ENCODE measurements around the gene FURIN. TPM values are rescaled to one million over a fixed set of nuclear protein-coding genes. Genes with fewer than 3 reads are reported as not detected.

Gene FURIN
- total and polyA plus RNA-seq, 2 experiments from 2014 or later: 57.7 to 79.6 TPM

DNA sequence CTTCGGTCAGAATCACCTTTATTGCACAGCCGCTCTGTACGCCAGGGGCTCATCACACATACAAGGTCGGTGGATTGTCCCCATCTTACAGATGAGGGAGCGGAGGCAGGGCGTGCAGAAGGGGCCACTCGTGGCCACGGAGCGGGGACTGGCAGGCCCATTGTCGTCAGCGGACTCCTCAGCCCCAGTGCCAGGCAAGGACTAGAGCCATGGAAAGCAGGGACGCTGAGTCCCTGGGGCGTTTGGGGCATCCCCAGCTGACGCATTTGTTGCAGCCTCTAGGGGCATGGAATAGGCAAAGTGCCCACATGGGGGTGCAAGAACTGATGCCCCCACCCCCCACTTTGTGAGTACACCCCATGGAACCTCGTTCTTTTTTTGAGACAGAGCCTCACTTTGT, 29.8 kb upstream of the FURIN start:
- Histone ChIP-seq H3K4me3 (no peak overlapping the region), H3K27me3 (no peaks in the 10 kb centered on the region), H3K9me3 (ENCODE audit: low read depth) (no peaks in the 10 kb centered on the region), H3K4me1 (ENCODE audit: low read depth) (no peaks in the 10 kb centered on the region), H3K27ac (no peak overlapping the region), H3K36me3 (no peaks in the 10 kb centered on the region)
- no peak for DNase-seq (ENCODE audit: low read depth in 1 of 2, low spot score in 1 of 2)
- TF ChIP-seq, protein P1, sequence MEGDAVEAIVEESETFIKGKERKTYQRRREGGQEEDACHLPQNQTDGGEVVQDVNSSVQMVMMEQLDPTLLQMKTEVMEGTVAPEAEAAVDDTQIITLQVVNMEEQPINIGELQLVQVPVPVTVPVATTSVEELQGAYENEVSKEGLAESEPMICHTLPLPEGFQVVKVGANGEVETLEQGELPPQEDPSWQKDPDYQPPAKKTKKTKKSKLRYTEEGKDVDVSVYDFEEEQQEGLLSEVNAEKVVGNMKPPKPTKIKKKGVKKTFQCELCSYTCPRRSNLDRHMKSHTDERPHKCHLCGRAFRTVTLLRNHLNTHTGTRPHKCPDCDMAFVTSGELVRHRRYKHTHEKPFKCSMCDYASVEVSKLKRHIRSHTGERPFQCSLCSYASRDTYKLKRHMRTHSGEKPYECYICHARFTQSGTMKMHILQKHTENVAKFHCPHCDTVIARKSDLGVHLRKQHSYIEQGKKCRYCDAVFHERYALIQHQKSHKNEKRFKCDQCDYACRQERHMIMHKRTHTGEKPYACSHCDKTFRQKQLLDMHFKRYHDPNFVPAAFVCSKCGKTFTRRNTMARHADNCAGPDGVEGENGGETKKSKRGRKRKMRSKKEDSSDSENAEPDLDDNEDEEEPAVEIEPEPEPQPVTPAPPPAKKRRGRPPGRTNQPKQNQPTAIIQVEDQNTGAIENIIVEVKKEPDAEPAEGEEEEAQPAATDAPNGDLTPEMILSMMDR (IDR thresholded peaks at IDR 0.05; ENCODE audit: low read depth, low read length): no peak

DNA sequence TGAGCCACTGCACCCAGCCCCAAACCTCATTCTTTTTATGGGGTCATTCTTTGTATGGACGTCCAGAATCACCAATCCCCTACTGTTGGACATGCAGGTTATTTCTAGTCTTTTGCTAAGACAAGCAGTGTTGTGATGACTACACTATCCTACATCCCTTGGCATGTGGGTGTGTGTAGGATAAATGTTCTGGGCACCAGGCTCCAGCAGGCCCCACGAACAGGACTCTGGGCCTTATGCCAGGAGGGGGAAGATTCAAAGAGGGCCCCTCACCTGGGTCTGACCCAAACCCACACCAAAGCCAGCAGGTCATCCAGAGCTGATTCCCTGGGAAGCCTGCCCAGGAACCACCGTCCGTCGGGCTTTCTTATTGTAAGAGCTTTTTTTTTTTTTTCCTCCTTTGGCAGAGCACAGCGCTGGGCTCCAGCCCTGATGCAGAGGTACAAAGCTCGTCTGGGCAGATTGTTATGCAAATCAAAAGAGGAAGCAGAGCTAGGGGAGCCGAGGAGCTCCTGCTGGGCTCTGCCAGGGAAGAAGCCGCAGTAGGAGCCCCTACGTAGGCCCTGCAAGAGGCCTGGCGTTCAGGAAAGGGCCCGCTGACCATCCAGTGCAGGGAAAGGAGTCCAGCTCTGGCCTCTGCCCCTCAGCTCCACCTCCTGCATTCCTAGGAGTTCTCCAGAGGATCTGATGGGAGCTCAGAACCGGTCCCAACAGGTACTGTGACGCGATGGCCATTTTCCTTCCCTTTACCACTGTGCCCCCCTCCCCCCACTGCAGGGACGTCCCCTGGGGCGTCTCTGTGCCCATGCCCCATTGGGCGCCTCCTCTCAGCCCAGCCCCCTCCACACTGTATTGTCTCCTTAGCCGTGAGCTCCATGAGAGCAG, 29.0 kb upstream of the FURIN start:
- H3K36me3 ChIP-seq: no peaks in the 10 kb centered on the region
- DNase-seq (ENCODE audit: low read depth in 1 of 2, low spot score in 1 of 2): peak in 1 of 2 donors; percentile 57
- H3K4me3 ChIP-seq: no peak overlapping the region
- TF ChIP-seq, protein P1 (IDR thresholded peaks at IDR 0.05; ENCODE audit: low read depth, low read length): no peak
- H3K27me3 ChIP-seq: no peaks in the 10 kb centered on the region
- no peaks in the 10 kb centered on the region for H3K9me3 ChIP-seq (ENCODE audit: low read depth)
- H3K4me1 ChIP-seq (ENCODE audit: low read depth): no peaks in the 10 kb centered on the region
- H3K27ac ChIP-seq: no peak overlapping the region

DNA sequence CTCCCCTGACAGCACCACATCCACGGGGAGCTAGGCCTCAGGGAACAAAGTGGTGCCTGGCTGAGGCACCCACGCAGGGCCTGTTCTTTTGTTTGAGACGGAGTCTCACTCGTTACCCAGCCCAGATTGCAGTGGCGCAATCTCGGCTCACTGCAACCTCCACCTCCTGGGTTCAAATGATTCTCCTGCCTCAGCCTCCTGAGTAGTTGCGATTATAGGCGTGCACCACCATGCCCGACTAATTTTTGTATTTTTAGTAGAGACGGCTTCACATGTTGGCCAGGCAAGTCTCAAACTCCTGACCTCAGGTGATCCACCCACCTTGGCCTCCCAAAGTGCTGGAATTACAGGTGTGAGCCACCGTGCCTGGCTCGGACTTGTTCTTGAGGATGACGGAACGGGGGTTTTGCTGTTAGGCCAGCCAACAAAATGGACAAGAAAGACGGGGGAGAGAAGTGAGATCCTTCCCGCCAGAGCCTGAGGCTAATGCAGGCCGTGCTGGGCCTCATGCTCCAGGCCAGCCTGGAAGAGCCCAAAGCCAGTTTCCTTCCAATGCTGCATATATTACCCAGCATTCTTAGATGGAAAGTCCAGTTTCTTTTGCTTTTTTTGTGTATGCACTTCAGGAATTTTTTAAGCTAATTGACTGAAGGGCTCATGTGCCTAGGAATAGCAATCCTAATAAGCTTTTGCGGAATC, 28.1 kb upstream of the FURIN start:
- H3K27me3 ChIP-seq: no peaks in the 10 kb centered on the region
- no peaks in the 10 kb centered on the region for H3K36me3 ChIP-seq
- TF ChIP-seq, protein P1 (IDR thresholded peaks at IDR 0.05; ENCODE audit: low read depth, low read length): no peak
- no peaks in the 10 kb centered on the region for H3K4me1 ChIP-seq (ENCODE audit: low read depth)
- H3K4me3 ChIP-seq: no peak overlapping the region
- DNase-seq (ENCODE audit: low read depth in 1 of 2, low spot score in 1 of 2): no peak
- H3K27ac ChIP-seq: no peak overlapping the region
- H3K9me3 ChIP-seq (ENCODE audit: low read depth): no peaks in the 10 kb centered on the region

DNA sequence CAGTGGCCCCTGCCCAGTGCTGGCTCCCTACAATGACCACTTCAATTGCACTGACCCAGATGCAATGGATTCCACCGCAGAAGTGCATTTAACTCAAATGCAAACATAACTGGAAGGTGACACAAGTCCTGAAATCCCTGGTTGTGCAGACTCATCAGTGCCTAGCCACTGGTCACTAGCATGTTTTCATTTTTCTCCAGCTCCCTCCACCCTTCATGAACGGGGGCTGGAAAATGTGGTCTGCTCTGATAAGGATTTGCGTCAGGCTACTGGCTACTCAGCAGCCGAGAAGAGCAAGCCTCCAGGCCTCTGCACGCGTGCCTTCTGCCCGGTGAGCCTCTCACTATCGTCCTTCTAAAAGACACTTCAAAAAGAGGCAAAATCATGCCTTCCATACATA, 27.4 kb upstream of the FURIN start:
- TF ChIP-seq, protein P1 (IDR thresholded peaks at IDR 0.05; ENCODE audit: low read depth, low read length): no peak
- Histone ChIP-seq H3K4me1 (ENCODE audit: low read depth) (no peaks in the 10 kb centered on the region), H3K4me3 (no peak overlapping the region), H3K9me3 (ENCODE audit: low read depth) (no peaks in the 10 kb centered on the region), H3K27ac (no peak overlapping the region), H3K27me3 (no peaks in the 10 kb centered on the region), H3K36me3 (no peaks in the 10 kb centered on the region)
- DNase-seq (ENCODE audit: low read depth in 1 of 2, low spot score in 1 of 2): peak in 1 of 2 donors; percentile 81

DNA sequence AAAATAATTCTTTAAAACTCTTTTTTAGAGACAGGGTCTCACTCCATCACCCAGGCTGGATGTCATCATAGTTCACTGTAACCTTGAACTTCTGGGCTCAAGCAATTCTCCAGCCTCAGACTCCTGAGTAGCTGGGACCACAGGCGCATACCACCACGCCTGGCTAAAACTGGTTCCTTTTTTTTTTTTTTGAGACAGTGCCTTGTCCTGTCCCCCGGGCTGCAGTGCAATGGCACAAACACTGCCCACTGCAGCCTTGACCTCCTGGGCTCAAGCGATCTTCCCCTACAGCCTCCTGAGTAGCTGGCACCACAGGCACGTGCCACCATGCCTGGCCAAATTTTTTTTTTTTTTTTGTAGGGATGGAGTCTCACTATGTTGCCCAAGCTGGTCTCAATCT, 23.7 kb upstream of the FURIN start:
- H3K27me3 ChIP-seq: no peaks in the 10 kb centered on the region
- no peak overlapping the region for H3K4me3 ChIP-seq
- no peaks in the 10 kb centered on the region for H3K9me3 ChIP-seq (ENCODE audit: low read depth)
- no peaks in the 10 kb centered on the region for H3K4me1 ChIP-seq (ENCODE audit: low read depth)
- H3K27ac ChIP-seq: no peak overlapping the region
- TF ChIP-seq, protein P1 (IDR thresholded peaks at IDR 0.05; ENCODE audit: low read depth, low read length): no peak
- H3K36me3 ChIP-seq: no peaks in the 10 kb centered on the region
- no peak for DNase-seq (ENCODE audit: low read depth in 1 of 2, low spot score in 1 of 2)

All from cardiac muscle cell (in vitro differentiated cells and primary cell).